ENCODE measurements around the gene VWA7. TPM values are rescaled to one million over a fixed set of nuclear protein-coding genes. Genes with fewer than 3 reads are reported as not detected.

The VWA7 gene
- total and polyA plus RNA-seq, 4 experiments from 2014 or later, result 1.00 to 2.5 (median 1.4) TPM

DNA sequence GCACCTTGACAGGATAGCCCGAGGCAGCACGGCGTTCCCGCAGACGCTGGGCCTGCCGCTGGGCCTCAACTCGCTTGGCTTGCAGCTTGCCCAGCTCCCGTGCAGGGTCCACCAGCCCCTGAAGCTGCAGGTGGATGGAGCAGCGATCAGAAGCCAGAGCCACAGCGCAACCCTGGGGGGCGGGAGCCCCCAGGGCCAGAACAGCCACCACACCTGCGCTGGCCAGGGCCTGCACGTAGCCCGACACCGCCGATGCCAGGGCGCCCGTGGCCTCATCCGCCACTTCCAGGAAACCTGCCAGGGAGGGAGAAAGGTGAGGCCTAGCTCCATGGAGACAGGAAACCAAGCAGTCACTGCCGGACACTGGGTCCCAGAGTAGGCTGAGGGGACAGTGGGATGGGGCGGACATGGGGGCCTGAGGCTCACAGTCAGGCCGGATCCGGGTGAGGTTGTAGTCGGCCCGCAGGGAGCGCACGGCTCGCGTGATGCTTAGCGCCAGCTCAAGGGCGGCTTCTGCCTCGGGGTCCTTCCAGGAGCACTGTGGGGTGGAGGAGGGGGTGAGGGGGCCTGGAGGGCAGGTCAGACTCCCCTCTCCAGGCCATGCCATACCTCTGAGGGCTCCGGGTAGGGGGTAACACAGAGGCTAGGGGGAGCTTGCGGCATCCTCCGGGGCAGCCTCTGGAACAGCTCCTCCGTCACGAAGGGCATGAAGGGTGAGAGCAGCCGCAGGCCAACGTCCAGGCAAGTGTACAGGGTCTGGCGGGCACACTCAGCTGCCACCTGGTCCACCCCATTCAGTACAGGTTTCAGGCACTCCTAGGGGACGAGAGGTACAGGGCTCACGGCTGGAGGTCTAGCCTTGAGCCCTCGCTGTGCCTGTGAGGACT, 2.1 kb upstream of the VWA7 start:
- Histone ChIP-seq H3K4me1 (ENCODE audit: insufficient read depth, low read length) (peaks cover 30% of the 10 kb centered on the region), H3K27ac (ENCODE audit: low read depth, low read length) (no peak overlapping the region), H3K27me3 (ENCODE audit: insufficient read depth, low read length) (no peaks in the 10 kb centered on the region), H3K4me3 (ENCODE audit: low read length in 2 of 2) (no peak overlapping the region), H3K36me3 (ENCODE audit: insufficient read depth, low read length) (peaks cover 35% of the 10 kb centered on the region), H3K9me3 (ENCODE audit: control insufficient read depth in 1 of 2, low read length in 2 of 2) (no peaks in the 10 kb centered on the region)
- H3K27ac Mint-ChIP-seq, result no peak overlapping the region
- ChIA-PET CTCF (ENCODE audit: partially characterized antibody) (interaction anchor here (3.8 to 12.8 kb wide), 2 partner anchors 9 to 45 kb away, joined by 15 to 173 read pairs; partner anchors contain the start of genes CLIC1, DDAH2 and MSH5), POLR2A (ENCODE audit: partially characterized antibody) (interaction anchor here (0.5 to 1.5 kb wide), 3 partner anchors 8 to 40 kb away, joined by 3 read pairs; partner anchors contain the start of gene LSM2)
- intact Hi-C loops (cut with micrococcal nuclease), result no loop called here
- peaks cover 9 to 30% (median 22%) of the 10 kb centered on the region in 4 donors for H3K4me1 Mint-ChIP-seq
- no peaks in the 10 kb centered on the region for H3K27me3 Mint-ChIP-seq
- no peak overlapping the region for H3K4me3 Mint-ChIP-seq
- peaks cover 9 to 37% of the 10 kb centered on the region in 2 donors for H3K36me3 Mint-ChIP-seq
- DNase-seq, result no peak
- no peaks in the 10 kb centered on the region for H3K9me3 Mint-ChIP-seq

- ChIA-PET CTCF (ENCODE audit: partially characterized antibody) (interaction anchor here (1.1 to 12.8 kb wide), 3 partner anchors 8 to 44 kb away, joined by 3 to 173 read pairs (median 15); partner anchors contain the start of genes CLIC1, DDAH2 and MSH5), POLR2A (ENCODE audit: partially characterized antibody) (interaction anchor here (1.0 to 1.6 kb wide), 2 partner anchors 13 to 20 kb away, joined by 3 to 4 read pairs; no protein-coding TSS in a partner anchor)
- peaks cover 5 to 33% of the 10 kb centered on the region in 2 donors for H3K36me3 Mint-ChIP-seq
- H3K27ac Mint-ChIP-seq, result peak overlapping the region in 3 of 7 donors; percentile 37 to 87 (median 73)
- H3K4me3 Mint-ChIP-seq, result peak overlapping the region in 1 of 8 donors; percentile 12
- no peak for DNase-seq
- Histone ChIP-seq H3K4me1 (ENCODE audit: insufficient read depth, low read length) (peaks cover 34% of the 10 kb centered on the region), H3K36me3 (ENCODE audit: insufficient read depth, low read length) (peaks cover 34% of the 10 kb centered on the region), H3K27ac (ENCODE audit: low read depth, low read length) (no peak overlapping the region), H3K27me3 (ENCODE audit: insufficient read depth, low read length) (no peaks in the 10 kb centered on the region), H3K4me3 (ENCODE audit: low read length in 2 of 2) (no peak overlapping the region), H3K9me3 (ENCODE audit: control insufficient read depth in 1 of 2, low read length in 2 of 2) (no peaks in the 10 kb centered on the region)
- no peaks in the 10 kb centered on the region for H3K27me3 Mint-ChIP-seq
- H3K4me1 Mint-ChIP-seq, result peaks cover 9 to 33% (median 23%) of the 10 kb centered on the region in 4 donors
- intact Hi-C loops (cut with micrococcal nuclease), result no loop called here
- no peaks in the 10 kb centered on the region for H3K9me3 Mint-ChIP-seq
Measured at GRCh38 chr6:31778193-31778592, 1.1 kb upstream of the VWA7 start.

DNA sequence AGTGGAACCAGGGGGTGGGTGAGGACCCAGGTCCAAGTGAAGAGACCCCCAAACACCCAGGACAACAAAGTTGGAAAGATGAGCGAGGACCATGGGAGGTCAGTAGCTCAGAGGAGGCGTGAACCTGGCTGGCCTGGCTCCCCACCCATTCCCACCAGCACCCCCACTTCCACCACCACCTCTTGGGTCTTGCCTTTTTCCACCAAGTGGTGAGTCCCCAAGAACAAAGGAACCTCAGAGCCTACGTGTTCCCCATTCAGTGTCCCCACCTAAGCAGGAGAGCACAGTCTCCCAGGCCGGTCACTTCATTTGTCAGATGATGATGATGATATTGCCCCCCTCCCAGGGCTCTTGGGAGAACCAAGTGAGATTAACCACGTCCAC, 531 bp upstream of the VWA7 start:
- H3K4me1 Mint-ChIP-seq, result peaks cover 11 to 39% (median 27%) of the 10 kb centered on the region in 4 donors
- Histone ChIP-seq H3K36me3 (ENCODE audit: insufficient read depth, low read length) (peaks cover 30% of the 10 kb centered on the region), H3K4me1 (ENCODE audit: insufficient read depth, low read length) (peaks cover 40% of the 10 kb centered on the region), H3K9me3 (ENCODE audit: control insufficient read depth in 1 of 2, low read length in 2 of 2) (no peaks in the 10 kb centered on the region), H3K27me3 (ENCODE audit: insufficient read depth, low read length) (no peaks in the 10 kb centered on the region), H3K4me3 (ENCODE audit: low read length in 2 of 2) (no peak overlapping the region), H3K27ac (ENCODE audit: low read depth, low read length) (peak overlapping the region; percentile 46)
- peaks cover under 1 to 29% of the 10 kb centered on the region in 2 donors for H3K36me3 Mint-ChIP-seq
- DNase-seq, result no peak
- H3K27ac Mint-ChIP-seq, result peak overlapping the region in 6 of 7 donors; percentile 8 to 87 (median 75)
- no peaks in the 10 kb centered on the region for H3K9me3 Mint-ChIP-seq
- intact Hi-C loops (cut with micrococcal nuclease), result loop anchor here (2.0 kb wide), 1 partner anchor 17 kb away; the partner anchor contains the start of gene VARS1
- H3K4me3 Mint-ChIP-seq, result peak overlapping the region in 2 of 8 donors; percentile 12 to 73
- ChIA-PET POLR2A (ENCODE audit: partially characterized antibody) (interaction anchor here (1.0 to 1.7 kb wide), 4 partner anchors 14 to 86 kb away, joined by 3 to 4 read pairs (median 4); partner anchors contain the start of gene MSH5), CTCF (ENCODE audit: partially characterized antibody) (interaction anchor here (1.1 to 12.8 kb wide), 2 partner anchors 12 to 44 kb away, joined by 3 to 173 read pairs; partner anchors contain the start of genes CLIC1, DDAH2 and MSH5)
- H3K27me3 Mint-ChIP-seq, result no peaks in the 10 kb centered on the region

DNA sequence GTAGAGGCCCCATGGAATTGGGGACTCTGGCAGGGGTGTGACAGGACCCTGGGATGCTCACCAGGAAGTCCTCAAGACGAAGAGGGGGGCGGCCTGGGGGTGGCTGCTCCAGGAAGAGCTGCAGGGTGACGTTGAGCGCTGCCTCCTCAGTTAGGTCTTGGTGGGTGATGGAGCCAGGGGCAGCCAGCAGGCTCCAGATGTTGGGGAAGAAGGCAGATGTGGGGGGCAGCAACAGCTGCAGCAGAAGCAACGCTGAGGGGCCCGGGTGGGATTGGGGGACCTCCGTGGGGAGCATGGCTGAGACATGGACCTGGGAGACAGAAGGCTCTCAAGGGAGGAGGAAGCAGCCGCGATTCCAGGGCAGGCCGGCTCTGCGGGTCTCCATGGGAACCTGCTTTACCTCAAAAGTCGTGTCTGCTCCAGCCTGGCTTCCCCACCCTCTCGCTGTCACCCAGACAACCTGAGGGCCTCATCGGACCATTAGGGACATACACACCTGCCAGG, 591 bp downstream of the VWA7 start:
- DNase-seq, result no peak
- Histone ChIP-seq H3K36me3 (ENCODE audit: insufficient read depth, low read length) (peaks cover 20% of the 10 kb centered on the region), H3K27ac (ENCODE audit: low read depth, low read length) (peak overlapping the region; percentile 46), H3K4me3 (ENCODE audit: low read length in 2 of 2) (peak overlapping the region in 1 of 2 donors; percentile 30), H3K27me3 (ENCODE audit: insufficient read depth, low read length) (no peaks in the 10 kb centered on the region), H3K4me1 (ENCODE audit: insufficient read depth, low read length) (peaks cover 50% of the 10 kb centered on the region), H3K9me3 (ENCODE audit: control insufficient read depth in 1 of 2, low read length in 2 of 2) (no peaks in the 10 kb centered on the region)
- intact Hi-C loops (cut with micrococcal nuclease), result loop anchor here (2.0 kb wide), 1 partner anchor 18 kb away; the partner anchor contains the start of gene VARS1
- peak overlapping the region; percentile 19 to 78 (median 65) for H3K27ac Mint-ChIP-seq
- H3K4me1 Mint-ChIP-seq, result peaks cover 14 to 48% (median 33%) of the 10 kb centered on the region in 4 donors
- H3K36me3 Mint-ChIP-seq, result peaks cover 0 to 26% of the 10 kb centered on the region in 2 donors
- peak overlapping the region; percentile 27 to 75 (median 58) for H3K4me3 Mint-ChIP-seq
- CTCF ChIA-PET (ENCODE audit: partially characterized antibody), result interaction anchor here (12.8 kb wide), 1 partner anchor 43 kb away, joined by 173 read pairs; the partner anchor contains the start of genes CLIC1, DDAH2 and MSH5
- H3K9me3 Mint-ChIP-seq, result no peaks in the 10 kb centered on the region
- H3K27me3 Mint-ChIP-seq, result no peaks in the 10 kb centered on the region
- POLR2A ChIA-PET (ENCODE audit: partially characterized antibody), result interaction anchor here (1.2 to 1.9 kb wide), 3 partner anchors 19 to 87 kb away, joined by 3 to 10 read pairs (median 4); partner anchors contain the start of genes MSH5 and VARS1

DNA sequence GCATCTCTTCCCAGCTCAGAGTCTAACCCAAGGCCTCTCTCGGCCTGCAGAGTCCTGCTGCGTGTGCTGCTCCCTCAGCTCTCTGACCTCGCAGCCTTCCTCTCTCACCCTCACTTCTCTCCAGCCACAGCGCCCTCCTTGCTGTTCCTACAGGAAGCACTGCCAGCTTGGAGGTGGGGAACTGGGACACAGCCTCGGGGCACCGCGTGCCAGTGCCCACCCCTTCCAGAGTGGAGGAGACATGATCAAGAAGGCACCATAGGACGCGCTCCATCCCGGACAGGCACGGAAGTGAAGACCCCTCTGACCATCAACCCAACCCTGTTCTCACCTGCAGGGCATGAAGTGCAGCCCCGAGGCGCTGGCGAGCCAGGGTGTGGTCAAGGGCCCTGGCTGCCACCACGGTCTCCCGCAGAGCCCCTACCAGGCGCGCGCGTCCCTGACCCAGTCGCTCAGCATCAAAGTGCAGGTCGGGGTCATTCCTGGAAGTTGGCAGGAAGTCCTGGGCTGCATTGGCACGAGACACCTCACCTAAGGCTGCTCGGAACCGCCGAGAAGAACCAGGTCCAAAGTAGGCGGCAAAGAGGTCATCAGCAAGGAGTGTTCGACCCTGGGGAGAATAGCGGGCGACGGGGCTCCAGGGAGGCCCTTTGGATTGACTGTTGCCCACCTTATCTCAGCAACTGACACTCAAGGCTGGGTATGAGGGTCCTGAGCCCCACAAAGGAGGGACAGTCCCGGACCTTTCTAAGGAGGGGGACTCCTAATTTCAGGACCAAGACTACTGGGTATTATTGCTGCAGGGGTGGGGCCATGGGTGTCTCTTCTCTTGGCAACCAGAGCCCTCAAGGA, 1.3 kb downstream of the VWA7 start:
- Histone ChIP-seq H3K27ac (ENCODE audit: low read depth, low read length) (peak overlapping the region; percentile 46), H3K36me3 (ENCODE audit: insufficient read depth, low read length) (peaks cover 14% of the 10 kb centered on the region), H3K27me3 (ENCODE audit: insufficient read depth, low read length) (no peaks in the 10 kb centered on the region), H3K4me3 (ENCODE audit: low read length in 2 of 2) (no peak overlapping the region), H3K9me3 (ENCODE audit: control insufficient read depth in 1 of 2, low read length in 2 of 2) (no peaks in the 10 kb centered on the region), H3K4me1 (ENCODE audit: insufficient read depth, low read length) (peaks cover 57% of the 10 kb centered on the region)
- Mint-ChIP-seq H3K27me3 (no peaks in the 10 kb centered on the region), H3K4me3 (peak overlapping the region in 5 of 8 donors; percentile 44 to 73 (median 61)), H3K36me3 (peaks cover 0 to 24% of the 10 kb centered on the region in 2 donors), H3K9me3 (no peaks in the 10 kb centered on the region), H3K4me1 (peaks cover 18 to 54% (median 39%) of the 10 kb centered on the region in 4 donors), H3K27ac (peak overlapping the region; percentile 29 to 78 (median 66))
- no peak for DNase-seq
- intact Hi-C loops (cut with micrococcal nuclease), result loop anchor here (2.0 kb wide), 1 partner anchor 19 kb away; the partner anchor contains the start of gene VARS1
- ChIA-PET POLR2A (ENCODE audit: partially characterized antibody) (interaction anchor here (1.1 to 7.1 kb wide), 5 partner anchors 19 to 87 kb away, joined by 4 to 78 read pairs (median 6); partner anchors contain the start of genes CLIC1, HSPA1B, LSM2 and MSH5), CTCF (ENCODE audit: partially characterized antibody) (interaction anchor here (1.5 to 12.8 kb wide), 3 partner anchors 11 to 42 kb away, joined by 4 to 173 read pairs (median 5); partner anchors contain the start of genes CLIC1, DDAH2 and MSH5)

- H3K4me1 ChIP-seq (ENCODE audit: insufficient read depth, low read length), result peaks cover 61% of the 10 kb centered on the region
- Mint-ChIP-seq H3K4me3 (peak overlapping the region in 3 of 8 donors; percentile 6 to 41 (median 39)), H3K4me1 (peaks cover 18 to 54% (median 40%) of the 10 kb centered on the region in 4 donors), H3K36me3 (peaks cover 0 to 17% of the 10 kb centered on the region in 2 donors), H3K27me3 (no peaks in the 10 kb centered on the region), H3K9me3 (no peaks in the 10 kb centered on the region), H3K27ac (no peak overlapping the region)
- no peaks in the 10 kb centered on the region for H3K9me3 ChIP-seq (ENCODE audit: control insufficient read depth in 1 of 2, low read length in 2 of 2)
- DNase-seq, result no peak
- peaks cover 7% of the 10 kb centered on the region for H3K36me3 ChIP-seq (ENCODE audit: insufficient read depth, low read length)
- ChIA-PET POLR2A (ENCODE audit: partially characterized antibody) (interaction anchor here (1.1 to 7.1 kb wide), 4 partner anchors 20 to 52 kb away, joined by 5 to 78 read pairs (median 8); partner anchors contain the start of genes CLIC1, HSPA1B, LSM2 and MSH5), CTCF (ENCODE audit: partially characterized antibody) (interaction anchor here (1.5 to 12.8 kb wide), 3 partner anchors 11 to 41 kb away, joined by 4 to 173 read pairs (median 5); partner anchors contain the start of genes CLIC1, DDAH2 and MSH5)
- intact Hi-C loops (cut with micrococcal nuclease), result no loop called here
- no peaks in the 10 kb centered on the region for H3K27me3 ChIP-seq (ENCODE audit: insufficient read depth, low read length)
- no peak overlapping the region for H3K4me3 ChIP-seq (ENCODE audit: low read length in 2 of 2)
- no peak overlapping the region for H3K27ac ChIP-seq (ENCODE audit: low read depth, low read length)
Measured at GRCh38 chr6:31775184-31775583, 1.9 kb downstream of the VWA7 start.

All from CD4-positive, alpha-beta memory T cell (primary cell).